Measurements from ENCODE around the gene C1QTNF3.

DNA sequence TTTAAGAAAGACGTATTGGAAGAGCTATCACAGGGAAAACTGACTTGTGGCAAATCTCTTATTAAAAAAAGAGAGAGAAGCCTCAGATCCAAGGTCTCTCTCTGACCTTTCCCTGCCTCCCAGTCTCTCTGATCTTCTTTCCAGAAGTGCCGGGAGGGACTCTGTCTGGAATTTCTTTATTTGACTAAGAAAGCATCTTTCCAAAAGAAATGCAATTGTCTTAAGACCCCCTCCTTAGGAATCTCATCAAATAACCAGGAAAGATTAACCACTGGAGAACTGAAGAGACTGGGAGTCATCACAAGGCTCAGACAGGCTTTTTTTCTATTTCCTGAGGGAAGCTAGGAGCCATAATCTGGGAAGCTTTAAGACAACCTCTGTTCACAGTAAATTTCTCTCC, 4.6 kb downstream of the C1QTNF3 start:
- TF ChIP-seq, protein P1, sequence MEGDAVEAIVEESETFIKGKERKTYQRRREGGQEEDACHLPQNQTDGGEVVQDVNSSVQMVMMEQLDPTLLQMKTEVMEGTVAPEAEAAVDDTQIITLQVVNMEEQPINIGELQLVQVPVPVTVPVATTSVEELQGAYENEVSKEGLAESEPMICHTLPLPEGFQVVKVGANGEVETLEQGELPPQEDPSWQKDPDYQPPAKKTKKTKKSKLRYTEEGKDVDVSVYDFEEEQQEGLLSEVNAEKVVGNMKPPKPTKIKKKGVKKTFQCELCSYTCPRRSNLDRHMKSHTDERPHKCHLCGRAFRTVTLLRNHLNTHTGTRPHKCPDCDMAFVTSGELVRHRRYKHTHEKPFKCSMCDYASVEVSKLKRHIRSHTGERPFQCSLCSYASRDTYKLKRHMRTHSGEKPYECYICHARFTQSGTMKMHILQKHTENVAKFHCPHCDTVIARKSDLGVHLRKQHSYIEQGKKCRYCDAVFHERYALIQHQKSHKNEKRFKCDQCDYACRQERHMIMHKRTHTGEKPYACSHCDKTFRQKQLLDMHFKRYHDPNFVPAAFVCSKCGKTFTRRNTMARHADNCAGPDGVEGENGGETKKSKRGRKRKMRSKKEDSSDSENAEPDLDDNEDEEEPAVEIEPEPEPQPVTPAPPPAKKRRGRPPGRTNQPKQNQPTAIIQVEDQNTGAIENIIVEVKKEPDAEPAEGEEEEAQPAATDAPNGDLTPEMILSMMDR (conservative IDR thresholded peaks at IDR 0.05; ENCODE audit: low read length), result no peak
- no peak for TF ChIP-seq EZH2phosphoT487 (IDR thresholded peaks at IDR 0.05; ENCODE audit: borderline replicate concordance, low read depth, low read length)

Data from OCI-LY7 (cell line).